Measurements from ENCODE around the gene ZDHHC8. TPM values are rescaled to one million over a fixed set of nuclear protein-coding genes. Genes with fewer than 3 reads are reported as not detected.

Gene ZDHHC8
- total and polyA plus RNA-seq, 7 experiments from 2014 or later: 0.95 to 88.5 (median 65.9) TPM

DNA sequence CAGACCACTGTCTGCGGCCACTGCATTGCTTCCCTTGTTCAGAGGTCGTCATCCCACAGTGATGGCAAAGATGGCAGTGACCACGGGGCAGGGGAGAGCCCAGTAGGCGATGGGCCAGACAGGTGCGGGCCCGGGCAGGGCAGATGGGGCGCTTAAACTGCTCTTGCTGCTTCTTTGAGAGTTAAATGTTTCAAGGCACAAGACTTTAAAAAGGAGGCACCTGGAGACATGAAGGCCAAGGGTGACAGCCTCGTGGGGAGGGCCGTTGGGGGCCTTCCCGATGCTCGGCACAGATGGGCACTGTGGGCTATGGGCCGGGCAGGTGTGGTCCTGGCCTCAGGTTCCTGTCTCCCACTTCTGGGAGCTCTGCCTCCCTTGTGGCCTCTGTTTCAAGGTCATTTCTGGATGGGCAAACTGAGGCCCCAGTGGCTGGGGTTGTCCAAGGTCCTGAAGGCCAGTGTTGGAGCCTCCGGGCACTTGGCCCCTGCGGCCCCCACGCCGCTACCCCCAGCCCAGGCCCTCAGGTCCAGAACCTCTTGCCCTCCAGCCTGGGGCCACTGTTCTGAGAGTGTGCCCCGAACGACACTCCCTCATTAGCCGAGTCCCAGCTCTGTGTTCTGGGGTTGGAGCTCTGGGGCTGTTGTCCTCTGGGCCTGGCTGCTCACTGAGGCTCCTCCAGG, 36.2 kb downstream of the ZDHHC8 start:
- H3K4me3 Mint-ChIP-seq: no peak overlapping the region
- no peaks in the 10 kb centered on the region for H3K4me1 ChIP-seq (ENCODE audit: control insufficient read depth in 2 of 2, insufficient read depth in 2 of 2, low read length in 2 of 2)
- no peak overlapping the region for H3K27ac ChIP-seq (ENCODE audit: low read depth, low read length)
- DNase-seq: no peak
- peaks cover 0 to 3% (median 0%) of the 10 kb centered on the region in 5 donors for H3K36me3 Mint-ChIP-seq
- H3K36me3 ChIP-seq (ENCODE audit: control insufficient read depth in 2 of 3, insufficient read depth in 3 of 3, low read length in 3 of 3): no peaks in the 10 kb centered on the region
- no peak overlapping the region for H3K4me3 ChIP-seq (ENCODE audit: low read length)
- peaks cover 0 to 2% (median 0%) of the 10 kb centered on the region in 7 donors for H3K4me1 Mint-ChIP-seq
- H3K9me3 ChIP-seq (ENCODE audit: control insufficient read depth in 2 of 3, low read length in 3 of 3): no peaks in the 10 kb centered on the region
- peaks cover 0 to 5% (median 0%) of the 10 kb centered on the region in 11 donors for H3K9me3 Mint-ChIP-seq
- no peaks in the 10 kb centered on the region for H3K27me3 Mint-ChIP-seq
- POLR2A ChIA-PET: no interaction called here
- H3K27ac Mint-ChIP-seq: no peak overlapping the region
- no peak for ATAC-seq
- no peaks in the 10 kb centered on the region for H3K27me3 ChIP-seq (ENCODE audit: control insufficient read depth in 2 of 2, insufficient read depth in 2 of 2, low read length in 2 of 2)
- CTCF ChIA-PET: no interaction called here
- intact Hi-C loops (cut with micrococcal nuclease): no loop called here

DNA sequence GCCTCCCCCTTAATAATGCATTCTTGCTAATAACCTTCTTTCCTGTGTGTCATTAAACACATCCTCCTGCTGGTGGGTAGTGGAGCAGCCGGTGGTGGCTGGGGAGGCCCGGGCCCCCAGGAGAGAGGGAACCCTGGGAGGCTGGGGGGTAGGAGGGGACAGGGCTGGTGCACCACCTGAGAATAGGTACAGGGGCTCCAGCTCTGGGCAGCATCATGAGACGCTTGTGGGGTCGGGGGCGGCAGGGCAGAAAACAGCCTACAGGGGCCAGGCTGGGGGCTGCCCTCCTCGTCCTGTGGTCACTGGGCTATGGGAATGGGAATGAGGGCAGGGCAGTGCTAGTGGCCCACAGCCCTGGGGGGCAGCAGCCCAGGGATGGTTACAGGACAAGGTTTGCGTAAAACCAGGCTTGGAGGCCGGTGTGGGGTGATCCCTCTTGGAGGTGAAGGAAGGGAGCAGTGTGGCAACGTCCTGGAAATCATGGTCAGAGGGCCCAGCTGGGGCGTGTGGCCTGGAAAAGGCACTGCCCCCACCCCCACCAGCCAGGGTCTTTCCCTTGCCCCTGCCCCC, 37.7 kb downstream of the ZDHHC8 start:
- DNase-seq: no peak
- ChIA-PET CTCF (no interaction called here), POLR2A (no interaction called here)
- no peak overlapping the region for H3K27ac ChIP-seq (ENCODE audit: low read depth, low read length)
- Mint-ChIP-seq H3K27ac (no peak overlapping the region), H3K27me3 (no peaks in the 10 kb centered on the region), H3K36me3 (peaks cover 0 to under 1% (median 0%) of the 10 kb centered on the region in 5 donors), H3K4me1 (peaks cover 0 to 2% (median 0%) of the 10 kb centered on the region in 7 donors), H3K9me3 (peaks cover 0 to 1% (median 0%) of the 10 kb centered on the region in 11 donors), H3K4me3 (no peak overlapping the region)
- H3K36me3 ChIP-seq (ENCODE audit: control insufficient read depth in 2 of 3, insufficient read depth in 3 of 3, low read length in 3 of 3): no peaks in the 10 kb centered on the region
- no peaks in the 10 kb centered on the region for H3K4me1 ChIP-seq (ENCODE audit: control insufficient read depth in 2 of 2, insufficient read depth in 2 of 2, low read length in 2 of 2)
- H3K4me3 ChIP-seq (ENCODE audit: low read length): no peak overlapping the region
- intact Hi-C loops (cut with micrococcal nuclease): no loop called here
- H3K27me3 ChIP-seq (ENCODE audit: control insufficient read depth in 2 of 2, insufficient read depth in 2 of 2, low read length in 2 of 2): no peaks in the 10 kb centered on the region
- no peak for ATAC-seq
- H3K9me3 ChIP-seq (ENCODE audit: control insufficient read depth in 2 of 3, low read length in 3 of 3): no peaks in the 10 kb centered on the region

DNA sequence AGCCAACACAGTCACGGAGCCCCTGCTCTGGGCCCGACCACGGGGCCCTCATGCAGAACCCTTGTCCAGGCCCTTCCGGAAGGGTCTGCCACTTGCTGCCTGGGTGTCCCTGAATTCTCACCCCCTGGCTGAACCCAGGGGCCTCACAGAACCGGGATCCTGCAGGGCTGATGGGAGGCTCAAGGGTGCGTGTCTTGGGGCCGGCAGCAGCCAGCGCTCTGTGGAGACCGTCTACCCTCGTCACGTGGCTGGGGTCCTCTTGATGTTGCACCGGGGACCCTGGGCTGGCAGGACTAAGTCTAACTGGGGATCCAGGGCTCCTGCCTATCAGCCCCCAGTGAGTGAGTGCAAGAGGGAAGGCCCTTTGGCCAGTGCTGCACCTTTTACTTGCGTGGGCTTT, 38.6 kb downstream of the ZDHHC8 start:
- H3K36me3 ChIP-seq (ENCODE audit: control insufficient read depth in 2 of 3, insufficient read depth in 3 of 3, low read length in 3 of 3): no peaks in the 10 kb centered on the region
- Mint-ChIP-seq H3K27me3 (no peaks in the 10 kb centered on the region), H3K4me3 (no peak overlapping the region), H3K9me3 (no peaks in the 10 kb centered on the region), H3K4me1 (peaks cover 0 to 2% (median 0%) of the 10 kb centered on the region in 7 donors), H3K27ac (no peak overlapping the region), H3K36me3 (no peaks in the 10 kb centered on the region)
- intact Hi-C loops (cut with micrococcal nuclease): no loop called here
- no peak overlapping the region for H3K4me3 ChIP-seq (ENCODE audit: low read length)
- no peak overlapping the region for H3K27ac ChIP-seq (ENCODE audit: low read depth, low read length)
- no peaks in the 10 kb centered on the region for H3K27me3 ChIP-seq (ENCODE audit: control insufficient read depth in 2 of 2, insufficient read depth in 2 of 2, low read length in 2 of 2)
- ChIA-PET CTCF (no interaction called here), POLR2A (no interaction called here)
- H3K9me3 ChIP-seq (ENCODE audit: control insufficient read depth in 2 of 3, low read length in 3 of 3): no peaks in the 10 kb centered on the region
- DNase-seq (no peak), ATAC-seq (no peak)
- H3K4me1 ChIP-seq (ENCODE audit: control insufficient read depth in 2 of 2, insufficient read depth in 2 of 2, low read length in 2 of 2): no peaks in the 10 kb centered on the region

DNA sequence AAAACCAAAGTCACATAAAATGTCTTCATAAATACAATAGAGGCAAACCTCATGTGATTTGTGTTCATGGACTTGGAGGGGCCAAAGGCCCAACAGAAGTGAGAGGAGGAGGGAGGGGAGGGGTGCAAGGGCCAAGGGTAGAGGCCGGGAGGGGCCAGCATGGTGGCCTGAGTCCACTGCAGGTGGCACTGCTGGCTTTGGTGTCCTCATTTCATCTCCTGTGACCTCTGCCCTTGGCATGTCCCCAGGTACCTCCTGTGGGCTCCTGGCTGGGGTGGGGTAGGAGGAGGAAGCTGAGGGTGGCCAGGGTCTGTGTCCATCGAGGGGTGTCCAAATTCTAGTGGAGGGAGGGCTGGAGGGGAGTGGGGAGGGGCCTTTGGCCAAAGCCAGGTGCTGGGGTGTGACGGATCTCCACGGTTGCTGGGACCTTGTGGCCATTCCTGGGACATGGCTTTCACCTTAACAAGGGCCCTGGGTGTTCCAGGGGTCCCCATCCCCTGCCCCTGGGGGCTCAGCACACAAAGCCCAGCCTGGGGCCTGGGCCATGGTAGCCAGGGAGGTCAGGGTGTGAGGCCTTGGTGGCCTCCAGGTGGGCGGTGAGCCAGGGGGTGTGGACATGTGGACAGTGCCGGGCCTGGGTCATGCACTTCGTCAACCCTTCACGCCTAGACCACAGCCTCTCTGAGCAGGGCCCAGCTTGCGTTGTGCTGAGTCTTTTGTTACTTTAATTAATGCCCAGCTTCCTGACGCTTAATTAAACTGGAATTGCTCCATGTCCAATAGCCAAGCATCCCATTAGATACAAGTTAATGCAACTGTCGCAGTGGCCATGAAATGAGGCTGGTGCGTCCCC, 39.9 kb downstream of the ZDHHC8 start:
- H3K36me3 Mint-ChIP-seq: no peaks in the 10 kb centered on the region
- ATAC-seq (no peak), DNase-seq (no peak)
- Histone ChIP-seq H3K4me3 (ENCODE audit: low read length) (no peak overlapping the region), H3K27ac (ENCODE audit: low read depth, low read length) (no peak overlapping the region), H3K36me3 (ENCODE audit: control insufficient read depth in 2 of 3, insufficient read depth in 3 of 3, low read length in 3 of 3) (no peaks in the 10 kb centered on the region), H3K27me3 (ENCODE audit: control insufficient read depth in 2 of 2, insufficient read depth in 2 of 2, low read length in 2 of 2) (no peaks in the 10 kb centered on the region), H3K9me3 (ENCODE audit: control insufficient read depth in 2 of 3, low read length in 3 of 3) (no peaks in the 10 kb centered on the region), H3K4me1 (ENCODE audit: control insufficient read depth in 2 of 2, insufficient read depth in 2 of 2, low read length in 2 of 2) (no peaks in the 10 kb centered on the region)
- H3K9me3 Mint-ChIP-seq: no peaks in the 10 kb centered on the region
- no peaks in the 10 kb centered on the region for H3K27me3 Mint-ChIP-seq
- ChIA-PET CTCF (no interaction called here), POLR2A (no interaction called here)
- no peak overlapping the region for H3K4me3 Mint-ChIP-seq
- H3K4me1 Mint-ChIP-seq: peaks cover 0 to 2% (median 0%) of the 10 kb centered on the region in 7 donors
- H3K27ac Mint-ChIP-seq: no peak overlapping the region
- intact Hi-C loops (cut with micrococcal nuclease): no loop called here

DNA sequence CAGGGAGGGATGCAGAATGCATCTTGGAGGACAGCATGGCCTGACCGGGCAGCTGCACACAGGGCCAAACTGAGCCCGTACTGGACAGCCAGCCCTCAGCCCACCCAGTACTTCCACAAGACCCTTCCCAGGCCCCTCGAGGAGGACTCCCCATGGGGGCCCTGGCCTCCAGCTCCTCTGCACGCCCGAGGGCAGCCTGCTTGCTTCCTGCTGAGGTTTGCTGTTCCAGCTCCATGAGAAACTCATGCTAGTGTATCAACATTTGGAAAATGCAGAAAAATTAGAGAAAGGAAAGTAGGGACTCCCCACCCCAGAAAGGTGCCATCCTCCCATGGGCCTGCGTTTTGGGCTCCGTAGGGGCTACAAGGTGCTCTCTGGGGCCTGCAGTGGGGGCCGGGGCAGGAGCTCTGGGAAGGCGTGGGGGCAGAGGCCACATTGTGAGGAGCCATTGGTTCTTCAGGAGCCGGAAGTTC, 40.6 kb downstream of the ZDHHC8 start:
- H3K27me3 Mint-ChIP-seq: no peaks in the 10 kb centered on the region
- POLR2A ChIA-PET: no interaction called here
- no peak for ATAC-seq
- H3K9me3 Mint-ChIP-seq: no peaks in the 10 kb centered on the region
- no peaks in the 10 kb centered on the region for H3K4me1 ChIP-seq (ENCODE audit: control insufficient read depth in 2 of 2, insufficient read depth in 2 of 2, low read length in 2 of 2)
- no peaks in the 10 kb centered on the region for H3K36me3 Mint-ChIP-seq
- H3K4me3 Mint-ChIP-seq: no peak overlapping the region
- no peak overlapping the region for H3K4me3 ChIP-seq (ENCODE audit: low read length)
- no peak overlapping the region for H3K27ac Mint-ChIP-seq
- H3K4me1 Mint-ChIP-seq: peaks cover 0 to 2% (median 0%) of the 10 kb centered on the region in 7 donors
- H3K36me3 ChIP-seq (ENCODE audit: control insufficient read depth in 2 of 3, insufficient read depth in 3 of 3, low read length in 3 of 3): no peaks in the 10 kb centered on the region
- H3K9me3 ChIP-seq (ENCODE audit: control insufficient read depth in 2 of 3, low read length in 3 of 3): no peaks in the 10 kb centered on the region
- no peak overlapping the region for H3K27ac ChIP-seq (ENCODE audit: low read depth, low read length)
- H3K27me3 ChIP-seq (ENCODE audit: control insufficient read depth in 2 of 2, insufficient read depth in 2 of 2, low read length in 2 of 2): no peaks in the 10 kb centered on the region
- DNase-seq: no peak
- intact Hi-C loops (cut with micrococcal nuclease): no loop called here
- CTCF ChIA-PET: no interaction called here

DNA sequence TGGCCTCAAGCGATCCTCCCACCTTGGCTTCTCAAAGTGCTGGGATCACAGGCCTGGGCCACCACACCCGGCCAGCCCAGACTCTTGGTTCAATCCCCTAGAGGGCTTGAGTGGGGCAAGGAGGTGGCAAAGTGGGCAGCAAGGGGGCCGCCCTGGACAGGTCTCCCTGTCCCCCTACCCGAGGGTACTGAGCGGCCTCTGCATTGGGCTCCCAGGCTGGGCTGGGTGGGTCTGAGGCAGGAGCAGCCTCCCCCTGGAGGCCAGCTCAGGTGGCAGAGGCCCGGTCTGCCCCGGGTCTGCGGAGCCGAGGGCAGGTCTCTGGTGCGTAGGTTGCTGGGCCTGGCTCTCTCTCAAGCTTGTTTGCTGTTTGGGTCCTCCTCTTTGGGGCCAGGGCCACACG, 41.6 kb downstream of the ZDHHC8 start:
- ATAC-seq (no peak), DNase-seq (no peak)
- Mint-ChIP-seq H3K27me3 (no peaks in the 10 kb centered on the region), H3K27ac (no peak overlapping the region), H3K4me3 (no peak overlapping the region), H3K4me1 (peaks cover 0 to 2% (median 0%) of the 10 kb centered on the region in 7 donors), H3K36me3 (no peaks in the 10 kb centered on the region), H3K9me3 (no peaks in the 10 kb centered on the region)
- intact Hi-C loops (cut with micrococcal nuclease): no loop called here
- H3K4me1 ChIP-seq (ENCODE audit: control insufficient read depth in 2 of 2, insufficient read depth in 2 of 2, low read length in 2 of 2): no peaks in the 10 kb centered on the region
- ChIA-PET POLR2A (interaction anchor here (0.5 to 0.6 kb wide), 2 partner anchors 102 to 332 kb away, joined by 3 to 5 read pairs; no protein-coding TSS in a partner anchor), CTCF (no interaction called here)
- H3K9me3 ChIP-seq (ENCODE audit: control insufficient read depth in 2 of 3, low read length in 3 of 3): no peaks in the 10 kb centered on the region
- H3K4me3 ChIP-seq (ENCODE audit: low read length): no peak overlapping the region
- H3K27ac ChIP-seq (ENCODE audit: low read depth, low read length): no peak overlapping the region
- H3K36me3 ChIP-seq (ENCODE audit: control insufficient read depth in 2 of 3, insufficient read depth in 3 of 3, low read length in 3 of 3): no peaks in the 10 kb centered on the region
- H3K27me3 ChIP-seq (ENCODE audit: control insufficient read depth in 2 of 2, insufficient read depth in 2 of 2, low read length in 2 of 2): no peaks in the 10 kb centered on the region
